Nephron progenitor cell (in vitro differentiated cells): ENCODE data around the gene TEN1.
"Not testable (repeated sequence)": the region's sequence is repeated elsewhere in the genome, so short reads cannot be mapped to it uniquely, and the experiment has no call there.

ENCODE experiments used
- DNase-seq: peaks from one replicate; pipeline ENCODE4 v3.0.0; 2021
- H3K27ac Mint-ChIP-seq: 2 replicates; pipeline ENCODE4 v1.8.0; 2021; ENCODE audit warnings: mild to moderate bottlenecking, moderate library complexity, mixed read lengths
- H3K27me3 Mint-ChIP-seq: 2 replicates; pipeline ENCODE4 v1.8.0; 2021; ENCODE audit warnings: mild to moderate bottlenecking, low read depth, mixed read lengths; ENCODE audit not compliant: poor library complexity
- H3K36me3 Mint-ChIP-seq: 2 replicates; pipeline ENCODE4 v1.8.0; 2021; ENCODE audit warnings: low read depth, mixed read lengths
- H3K4me1 Mint-ChIP-seq: 2 replicates; pipeline ENCODE4 v1.8.0; 2021; ENCODE audit warnings: mixed read lengths
- H3K4me3 Mint-ChIP-seq: 2 replicates; pipeline ENCODE4 v1.8.0; 2021; ENCODE audit warnings: mild to moderate bottlenecking, moderate library complexity, mixed read lengths
- H3K9me3 Mint-ChIP-seq: 2 replicates; pipeline ENCODE4 v1.8.0; 2021; ENCODE audit warnings: mild to moderate bottlenecking, moderate library complexity, mixed read lengths
- CTCF ChIP-seq: fragments of 200-600 bp; sonication (generic); IDR thresholded peaks from 2 replicates; pipeline ENCODE4 v1.5.0; 2021; ENCODE audit warnings: antibody characterized with exemption

TEN1 gene

DNA sequence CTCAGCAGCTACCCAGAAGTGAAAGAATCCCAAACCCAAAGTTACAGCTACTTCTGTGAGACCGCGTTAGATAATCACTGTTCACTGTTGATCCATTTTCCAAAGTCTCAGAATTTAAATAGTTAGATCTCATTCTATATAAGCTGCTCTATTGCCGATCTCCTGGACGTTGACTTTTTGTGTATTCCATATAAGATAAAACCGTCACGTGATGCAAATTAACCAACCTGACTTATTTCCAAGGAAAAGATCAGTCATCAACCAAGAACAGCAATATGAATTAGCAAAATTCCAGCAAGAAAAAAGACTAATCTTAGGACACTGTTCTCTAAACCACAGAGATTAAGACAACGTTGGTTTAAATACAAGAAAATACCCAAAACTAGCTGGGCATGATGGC lies 8.4 kb upstream of the TEN1 start:
- H3K27me3 Mint-ChIP-seq = no peaks in the 10 kb centered on the region
- no peak for DNase-seq
- no peak overlapping the region for H3K4me3 Mint-ChIP-seq
- H3K27ac Mint-ChIP-seq = no peak overlapping the region
- H3K36me3 Mint-ChIP-seq = peaks cover 63% of the 10 kb centered on the region
- H3K9me3 Mint-ChIP-seq = no peaks in the 10 kb centered on the region
- no peak for TF ChIP-seq CTCF
- H3K4me1 Mint-ChIP-seq = peaks cover 2% of the 10 kb centered on the region

GRCh38 chr17:75975187-75975586 lies 3.9 kb upstream of the TEN1 start:
- not testable (repeated sequence) for DNase-seq

GRCh38 chr17:75975757-75976174 lies 3.3 kb upstream of the TEN1 start:
- no peak for TF ChIP-seq CTCF
- H3K27me3 Mint-ChIP-seq = peaks cover 2% of the 10 kb centered on the region
- no peak overlapping the region for H3K27ac Mint-ChIP-seq
- DNase-seq = no peak
- H3K36me3 Mint-ChIP-seq = peaks cover 45% of the 10 kb centered on the region
- H3K9me3 Mint-ChIP-seq = no peaks in the 10 kb centered on the region
- peaks cover 39% of the 10 kb centered on the region for H3K4me1 Mint-ChIP-seq
- no peak overlapping the region for H3K4me3 Mint-ChIP-seq

More at GRCh38 chr17:75975187-75975586, 3.9 kb upstream of the TEN1 start:
- H3K27me3 Mint-ChIP-seq, H3K9me3 Mint-ChIP-seq, H3K27ac Mint-ChIP-seq, H3K4me3 Mint-ChIP-seq: not testable (repeated sequence)
- H3K4me1 Mint-ChIP-seq = peaks cover 35% of the 10 kb centered on the region
- H3K36me3 Mint-ChIP-seq = peaks cover 49% of the 10 kb centered on the region

DNA sequence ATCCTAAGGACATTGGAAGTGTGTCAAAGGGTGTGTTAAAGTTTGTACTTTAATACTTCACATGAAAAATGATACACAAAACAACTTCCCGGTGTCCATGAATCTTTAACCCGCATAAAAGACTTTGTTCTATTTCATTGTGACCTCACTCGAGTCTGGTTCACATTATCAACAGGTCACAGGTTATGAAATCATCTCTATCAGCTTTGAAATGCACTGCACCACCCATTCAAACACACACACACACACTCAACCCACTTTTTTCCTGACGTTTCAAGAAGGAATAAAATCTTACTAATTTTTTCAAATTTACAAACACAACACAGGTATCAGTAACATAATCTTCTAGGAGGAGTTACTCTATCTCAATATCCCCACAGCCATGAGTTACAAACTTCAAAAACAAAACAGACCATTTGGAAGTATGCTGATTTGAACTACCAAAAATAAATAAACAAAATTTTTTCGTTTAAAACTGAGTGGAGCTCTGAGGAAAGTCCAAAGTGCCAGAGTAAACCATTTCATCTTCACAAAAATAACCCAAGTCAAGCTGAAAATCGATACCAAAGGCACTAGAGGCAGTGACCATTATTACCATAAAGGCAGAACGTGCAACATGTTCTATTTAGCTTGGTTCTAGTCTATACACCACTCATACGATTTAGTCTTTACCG lies 2.7 kb upstream of the TEN1 start:
- peaks cover 2% of the 10 kb centered on the region for H3K27me3 Mint-ChIP-seq
- no peaks in the 10 kb centered on the region for H3K9me3 Mint-ChIP-seq
- TF ChIP-seq CTCF = no peak
- peak overlapping the region; percentile 32 for H3K4me3 Mint-ChIP-seq
- H3K36me3 Mint-ChIP-seq = peaks cover 41% of the 10 kb centered on the region
- DNase-seq = no peak
- H3K4me1 Mint-ChIP-seq = peaks cover 45% of the 10 kb centered on the region
- no peak overlapping the region for H3K27ac Mint-ChIP-seq

- Mint-ChIP-seq H3K4me3 (peak overlapping the region; percentile 94), H3K4me1 (peaks cover 66% of the 10 kb centered on the region), H3K27me3 (peaks cover 2% of the 10 kb centered on the region), H3K9me3 (no peaks in the 10 kb centered on the region), H3K27ac (peak overlapping the region; percentile 100), H3K36me3 (peaks cover 14% of the 10 kb centered on the region)
- TF ChIP-seq CTCF = no peak
- DNase-seq = no peak
These were observed 706 bp downstream of the TEN1 start for GRCh38 chr17:75979705-75980187.

DNA sequence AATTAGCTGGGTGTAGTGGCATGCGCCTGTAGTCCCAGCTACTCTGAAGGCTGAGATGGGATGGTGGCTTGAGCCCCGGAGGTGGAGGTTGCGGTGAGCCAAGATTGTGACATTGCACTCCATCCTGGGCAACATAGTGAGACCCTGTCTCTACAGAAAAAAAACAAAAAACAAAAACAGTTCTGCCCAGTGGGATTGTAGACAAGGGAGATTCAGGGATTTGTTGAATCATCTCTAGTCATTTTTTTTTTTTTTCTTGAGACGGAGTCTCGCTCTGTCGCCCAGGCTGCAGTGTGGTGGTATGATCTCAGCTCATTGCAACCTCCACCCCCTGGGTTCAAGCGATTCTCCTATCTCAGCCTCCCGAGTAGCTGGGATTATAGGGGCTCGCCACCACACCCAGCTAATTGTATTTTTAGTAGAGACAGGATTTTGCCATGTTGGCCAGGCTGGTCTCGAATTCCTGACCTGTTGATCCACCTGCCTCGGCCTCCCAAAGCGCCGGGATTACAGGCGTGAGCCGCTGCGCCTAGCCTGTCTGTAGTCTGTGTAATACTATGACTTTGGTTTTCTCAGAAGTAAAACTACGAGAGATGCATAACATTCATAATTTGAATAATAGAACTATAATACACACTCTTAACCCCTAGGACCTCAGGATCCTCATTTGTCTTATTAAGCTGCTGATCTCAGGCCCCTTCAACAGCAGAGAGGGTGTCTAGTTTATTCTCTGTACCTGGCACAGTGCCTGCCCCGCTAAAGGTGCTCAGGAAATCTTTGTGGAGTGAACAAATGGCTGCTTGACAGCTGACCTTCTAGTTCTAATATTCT lies 1.4 kb downstream of the TEN1 start:
- peaks cover 14% of the 10 kb centered on the region for H3K36me3 Mint-ChIP-seq
- H3K9me3 Mint-ChIP-seq = no peaks in the 10 kb centered on the region
- TF ChIP-seq CTCF = no peak
- peaks cover 66% of the 10 kb centered on the region for H3K4me1 Mint-ChIP-seq
- H3K4me3 Mint-ChIP-seq = peak overlapping the region; percentile 94
- H3K27me3 Mint-ChIP-seq = peaks cover 2% of the 10 kb centered on the region
- DNase-seq = no peak
- peak overlapping the region; percentile 100 for H3K27ac Mint-ChIP-seq
